HG03571 (cell line): ENCODE results near the gene BAHCC1.
"Not testable (repeated sequence)": the region's sequence is repeated elsewhere in the genome, so short reads cannot be mapped to it uniquely, and the experiment has no call there.

Source experiments
- ATAC-seq: cut with Tn5 transposase; IDR thresholded peaks from one replicate; pipeline ENCODE4 v1.9.1; 2021; ENCODE audit not compliant: unreplicated experiment

The BAHCC1 gene

GRCh38 chr17:81411305-81411704 is 16.0 kb downstream of the BAHCC1 start:
- no peak for ATAC-seq

- ATAC-seq, result no peak
Measured at GRCh38 chr17:81412490-81413093, 17.3 kb downstream of the BAHCC1 start.

- no peak for ATAC-seq
Measured at GRCh38 chr17:81413497-81414135, 18.4 kb downstream of the BAHCC1 start.

- ATAC-seq, result no peak
Measured at GRCh38 chr17:81414756-81415516, 19.7 kb downstream of the BAHCC1 start.

- no peak for ATAC-seq
Measured at GRCh38 chr17:81415681-81416080, 20.4 kb downstream of the BAHCC1 start.

- no peak for ATAC-seq
Measured at GRCh38 chr17:81416612-81417011, 21.4 kb downstream of the BAHCC1 start.

GRCh38 chr17:81417049-81417878 is 22.0 kb downstream of the BAHCC1 start:
- ATAC-seq, result no peak

- ATAC-seq, result no peak
Measured at GRCh38 chr17:81417879-81418709, 22.8 kb downstream of the BAHCC1 start.

- no peak for ATAC-seq
Measured at GRCh38 chr17:81418710-81419318, 23.6 kb downstream of the BAHCC1 start.

- ATAC-seq, result no peak
Measured at GRCh38 chr17:81419319-81419885, 24.1 kb downstream of the BAHCC1 start.

- no peak for ATAC-seq
Measured at GRCh38 chr17:81419886-81420768, 24.9 kb downstream of the BAHCC1 start.

GRCh38 chr17:81420769-81421462 is 25.7 kb downstream of the BAHCC1 start:
- no peak for ATAC-seq

- no peak for ATAC-seq
Measured at GRCh38 chr17:81422776-81423697, 27.8 kb downstream of the BAHCC1 start.

GRCh38 chr17:81423698-81424071 is 28.4 kb downstream of the BAHCC1 start:
- ATAC-seq, result no peak

GRCh38 chr17:81424151-81425017 is 29.1 kb downstream of the BAHCC1 start:
- ATAC-seq, result no peak

GRCh38 chr17:81425041-81425440 is 29.8 kb downstream of the BAHCC1 start:
- not testable (repeated sequence) for ATAC-seq
